ENCODE results near the gene PTPN13.

DNA sequence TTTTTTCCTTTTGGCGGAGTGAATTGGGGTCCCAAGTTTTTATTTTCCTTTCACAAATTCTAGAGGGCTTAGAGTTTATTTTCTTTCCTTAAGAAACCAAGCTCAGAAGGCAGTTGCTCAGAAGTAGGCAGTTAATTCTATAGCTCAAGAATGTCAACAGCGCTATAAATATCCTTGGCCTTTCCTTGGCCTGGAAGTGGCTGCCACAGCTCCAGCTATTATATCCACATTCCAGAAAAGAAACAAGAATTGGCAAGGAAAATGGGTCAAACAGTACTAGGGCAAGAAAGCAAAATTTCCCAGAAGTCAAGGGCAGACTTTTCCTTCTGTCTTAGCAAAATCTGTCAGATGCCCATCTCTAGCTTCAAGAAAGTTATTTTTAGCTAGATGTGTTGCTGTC, 224.1 kb downstream of the PTPN13 start:
- TF ChIP-seq SIN3A (IDR thresholded peaks at IDR 0.05; ENCODE audit: borderline replicate concordance, insufficient read depth, low read length), result no peak
- TF ChIP-seq POLR2AphosphoS5 (IDR thresholded peaks at IDR 0.05; ENCODE audit: low read depth, low read length), result no peak
